ENCODE results near the gene RPL7L1. TPM values are rescaled to one million over a fixed set of nuclear protein-coding genes. Genes with fewer than 3 reads are reported as not detected.

RPL7L1 gene
- total RNA-seq, 1 donor from 2014 or later = 96.8 TPM

DNA sequence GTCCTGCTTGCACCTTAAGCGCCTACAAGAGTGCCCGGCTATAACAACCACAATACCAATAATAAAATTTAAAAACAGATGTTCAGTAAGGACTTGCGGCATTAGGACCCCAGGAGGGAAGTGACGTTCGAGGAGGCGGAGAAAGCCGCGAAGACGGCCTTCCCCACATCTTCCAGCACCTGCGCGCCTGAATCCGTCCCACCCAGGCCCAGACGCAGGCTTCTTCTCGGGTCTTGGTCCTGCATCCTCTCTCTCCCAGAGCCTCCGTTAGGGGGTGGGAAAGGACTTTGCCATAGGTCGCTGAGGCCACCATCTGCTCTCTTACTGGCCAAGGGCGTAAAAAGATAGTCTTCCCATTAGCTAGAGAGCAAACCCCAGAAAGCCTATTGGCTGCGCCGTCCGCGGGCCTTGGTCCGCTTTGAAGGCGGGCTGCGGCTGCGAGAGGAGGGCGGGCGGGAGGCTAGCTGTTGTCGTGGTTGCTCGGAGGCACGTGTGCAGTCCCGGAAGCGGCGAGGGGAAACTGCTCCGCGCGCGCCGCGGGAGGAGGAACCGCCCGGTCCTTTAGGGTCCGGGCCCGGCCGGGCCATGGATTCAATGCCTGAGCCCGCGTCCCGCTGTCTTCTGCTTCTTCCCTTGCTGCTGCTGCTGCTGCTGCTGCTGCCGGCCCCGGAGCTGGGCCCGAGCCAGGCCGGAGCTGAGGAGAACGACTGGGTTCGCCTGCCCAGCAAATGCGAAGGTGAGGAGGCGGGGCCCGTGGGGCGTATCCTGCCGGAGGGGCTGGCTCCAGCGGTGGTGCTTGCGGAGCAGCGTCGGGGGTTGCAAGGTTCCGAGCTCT is 49.8 kb downstream of the RPL7L1 start, which contains the start of gene CNPY3:
Gene CNPY3 (plus strand): TSS at position 495 of the 835 bp plus-strand sequence. CDS start 91 bp downstream, at position 586.
- intact Hi-C loops (cut with micrococcal nuclease) = loop anchor here (1.0 to 2.0 kb wide), 23 partner anchors 28 to 1142 kb away; partner anchors contain the start of genes ABCC10, CUL7, GTPBP2 and KLC4

DNA sequence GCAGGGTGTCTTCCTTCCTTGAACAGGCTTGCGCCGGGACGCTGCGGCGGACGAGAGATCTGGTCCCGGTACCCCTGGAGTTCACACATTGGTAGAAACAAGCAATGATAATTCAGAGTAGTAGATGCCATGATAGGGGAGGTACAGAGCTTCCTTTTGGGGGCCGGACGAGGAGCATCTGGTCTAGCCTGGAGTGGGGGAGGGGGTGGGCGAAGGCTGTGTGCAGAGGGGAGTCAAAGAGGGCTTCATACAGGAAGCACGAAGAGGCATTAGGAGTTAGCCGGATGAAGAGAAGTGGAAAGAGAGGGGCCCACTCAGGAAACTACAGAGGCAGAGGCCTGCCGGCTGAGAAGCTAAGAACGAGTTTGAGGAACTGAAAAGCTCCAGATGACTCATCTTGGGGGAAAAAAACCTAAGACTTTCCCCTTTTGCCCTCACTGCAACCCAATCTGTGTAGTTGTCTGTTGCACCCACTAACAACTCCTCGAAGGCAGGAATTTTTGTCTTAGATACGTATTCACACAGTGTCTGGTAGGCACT is 50.5 kb downstream of the RPL7L1 start:
- intact Hi-C loops (cut with micrococcal nuclease) = loop anchor here (1.0 to 5.0 kb wide), 25 partner anchors 29 to 1143 kb away; partner anchors contain the start of genes ABCC10, CUL7, GTPBP2 and KLC4

DNA sequence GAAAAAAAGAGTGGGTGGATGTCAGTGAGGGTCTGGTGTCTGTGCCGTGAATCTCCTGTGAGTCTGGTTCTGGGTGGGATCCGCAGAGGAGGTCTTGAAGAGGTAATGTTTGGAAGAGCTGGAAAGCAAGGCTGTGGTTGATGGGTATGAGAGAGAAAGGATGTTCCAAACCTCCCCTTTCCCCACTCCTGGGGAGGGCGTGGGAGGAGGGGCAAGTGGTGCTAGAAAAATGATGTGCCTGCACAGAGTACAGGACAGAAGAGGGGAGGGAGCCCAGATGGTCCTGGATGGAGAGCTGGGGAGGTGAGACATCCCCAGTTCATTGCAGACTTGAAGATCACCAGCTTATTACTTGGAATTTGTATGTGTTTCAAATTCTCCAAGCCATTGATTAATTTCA is 53.0 kb downstream of the RPL7L1 start:
- intact Hi-C loops (cut with micrococcal nuclease) = loop anchor here (5.0 kb wide), 1 partner anchor 290 kb away; no protein-coding TSS in a partner anchor

DNA sequence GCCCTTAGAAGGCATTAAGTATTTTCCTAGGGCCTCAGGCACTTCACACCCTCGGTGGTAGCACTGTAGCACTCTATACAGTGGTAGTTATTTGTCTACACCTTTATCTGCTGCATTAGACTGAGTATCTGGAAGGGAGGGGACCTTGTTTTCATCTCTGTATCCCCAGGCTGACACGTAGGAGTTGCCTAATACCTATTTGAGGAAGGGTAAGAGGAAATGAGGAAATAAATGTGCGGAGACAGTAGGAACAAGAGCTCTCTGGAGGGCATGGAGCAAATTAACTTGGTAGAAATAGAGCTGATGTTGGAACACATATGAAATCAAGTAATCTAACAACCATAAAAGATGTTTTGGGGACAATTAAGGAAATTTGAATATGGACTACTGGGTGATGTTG is 53.8 kb downstream of the RPL7L1 start:
- intact Hi-C loops (cut with micrococcal nuclease) = loop anchor here (5.0 kb wide), 1 partner anchor 289 kb away; no protein-coding TSS in a partner anchor

DNA sequence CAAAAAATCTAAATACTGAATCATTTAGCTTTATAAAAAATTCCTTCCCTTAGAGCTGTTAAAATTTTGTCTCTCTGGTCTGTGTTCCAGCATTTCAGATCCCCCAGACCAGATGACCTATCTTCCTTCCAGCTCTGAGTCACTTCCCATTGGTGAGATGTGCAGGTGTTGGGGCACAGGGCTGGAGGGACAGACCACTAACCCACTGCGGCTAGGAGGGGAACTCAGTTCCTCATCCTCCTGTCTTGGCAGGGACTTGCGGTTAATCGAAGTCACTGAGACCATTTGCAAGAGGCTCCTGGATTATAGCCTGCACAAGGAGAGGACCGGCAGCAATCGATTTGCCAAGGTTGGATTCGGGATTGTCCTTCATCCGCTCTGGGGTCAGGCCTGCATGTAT is 55.9 kb downstream of the RPL7L1 start:
- intact Hi-C loops (cut with micrococcal nuclease) = no loop called here

DNA sequence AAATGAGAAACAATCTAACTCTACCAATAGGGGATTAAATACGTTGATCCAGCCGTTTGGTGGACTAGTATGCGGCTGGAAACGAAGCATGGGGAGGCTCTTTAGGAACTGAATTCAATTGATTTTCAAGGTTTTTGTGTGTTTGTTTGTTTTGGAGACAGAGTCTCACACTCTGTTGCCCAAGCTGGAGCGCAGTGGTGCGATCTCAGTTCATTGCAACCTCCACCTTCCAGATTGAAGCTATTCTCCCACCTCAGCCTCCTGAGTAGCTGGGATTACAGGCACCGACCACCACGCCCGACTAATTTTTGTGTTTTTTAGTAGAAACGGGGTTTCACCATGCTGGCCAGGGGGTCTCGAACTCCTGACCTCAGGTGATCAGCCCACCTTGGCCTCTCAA is 57.0 kb downstream of the RPL7L1 start:
- intact Hi-C loops (cut with micrococcal nuclease) = no loop called here

DNA sequence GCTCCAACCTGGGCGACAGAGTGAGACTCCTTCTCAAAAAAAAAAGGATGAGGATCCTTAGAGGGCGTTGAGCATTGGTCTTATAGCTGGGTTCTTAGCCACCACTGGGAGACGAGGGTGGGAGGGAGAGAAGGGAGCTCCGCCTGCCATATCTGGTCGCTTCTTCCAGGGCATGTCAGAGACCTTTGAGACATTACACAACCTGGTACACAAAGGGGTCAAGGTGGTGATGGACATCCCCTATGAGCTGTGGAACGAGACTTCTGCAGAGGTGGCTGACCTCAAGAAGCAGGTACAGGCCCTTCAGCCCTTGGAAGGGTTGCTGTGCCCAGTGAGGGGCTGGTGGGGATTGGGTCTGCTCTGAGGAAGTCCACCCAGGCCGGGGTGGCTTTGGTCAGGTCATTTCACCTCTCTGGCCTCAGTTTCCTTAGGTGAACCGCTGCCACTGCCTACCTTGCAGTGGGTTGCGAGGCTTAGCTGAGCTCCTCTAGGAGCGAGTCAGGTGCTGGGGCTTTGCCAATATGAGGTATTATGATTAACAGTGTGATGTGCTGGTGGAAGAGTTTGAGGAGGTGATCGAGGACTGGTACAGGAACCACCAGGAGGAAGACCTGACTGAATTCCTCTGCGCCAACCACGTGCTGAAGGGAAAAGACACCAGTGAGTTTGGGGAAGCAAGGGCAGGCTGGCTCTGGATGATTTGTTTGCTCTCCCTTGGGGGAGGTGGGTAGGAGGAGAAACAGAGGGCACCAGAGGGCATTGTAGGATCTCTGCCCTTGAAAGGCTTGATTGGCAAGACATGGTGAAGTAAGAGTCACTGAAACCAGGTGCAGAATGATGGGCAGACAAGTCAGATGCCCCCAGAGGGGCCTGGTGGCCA is 58.4 kb downstream of the RPL7L1 start:
- intact Hi-C loops (cut with micrococcal nuclease) = no loop called here

DNA sequence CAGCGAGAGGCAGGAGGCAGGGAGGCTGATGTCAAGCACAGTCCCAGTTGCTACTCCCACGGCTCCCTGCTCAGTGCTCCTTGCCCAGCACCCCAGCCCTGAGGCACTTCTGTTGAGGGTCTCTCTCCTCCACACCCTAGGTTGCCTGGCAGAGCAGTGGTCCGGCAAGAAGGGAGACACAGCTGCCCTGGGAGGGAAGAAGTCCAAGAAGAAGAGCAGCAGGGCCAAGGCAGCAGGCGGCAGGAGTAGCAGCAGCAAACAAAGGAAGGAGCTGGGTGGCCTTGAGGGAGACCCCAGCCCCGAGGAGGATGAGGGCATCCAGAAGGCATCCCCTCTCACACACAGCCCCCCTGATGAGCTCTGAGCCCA is 59.0 kb downstream of the RPL7L1 start:
- intact Hi-C loops (cut with micrococcal nuclease) = no loop called here

DNA sequence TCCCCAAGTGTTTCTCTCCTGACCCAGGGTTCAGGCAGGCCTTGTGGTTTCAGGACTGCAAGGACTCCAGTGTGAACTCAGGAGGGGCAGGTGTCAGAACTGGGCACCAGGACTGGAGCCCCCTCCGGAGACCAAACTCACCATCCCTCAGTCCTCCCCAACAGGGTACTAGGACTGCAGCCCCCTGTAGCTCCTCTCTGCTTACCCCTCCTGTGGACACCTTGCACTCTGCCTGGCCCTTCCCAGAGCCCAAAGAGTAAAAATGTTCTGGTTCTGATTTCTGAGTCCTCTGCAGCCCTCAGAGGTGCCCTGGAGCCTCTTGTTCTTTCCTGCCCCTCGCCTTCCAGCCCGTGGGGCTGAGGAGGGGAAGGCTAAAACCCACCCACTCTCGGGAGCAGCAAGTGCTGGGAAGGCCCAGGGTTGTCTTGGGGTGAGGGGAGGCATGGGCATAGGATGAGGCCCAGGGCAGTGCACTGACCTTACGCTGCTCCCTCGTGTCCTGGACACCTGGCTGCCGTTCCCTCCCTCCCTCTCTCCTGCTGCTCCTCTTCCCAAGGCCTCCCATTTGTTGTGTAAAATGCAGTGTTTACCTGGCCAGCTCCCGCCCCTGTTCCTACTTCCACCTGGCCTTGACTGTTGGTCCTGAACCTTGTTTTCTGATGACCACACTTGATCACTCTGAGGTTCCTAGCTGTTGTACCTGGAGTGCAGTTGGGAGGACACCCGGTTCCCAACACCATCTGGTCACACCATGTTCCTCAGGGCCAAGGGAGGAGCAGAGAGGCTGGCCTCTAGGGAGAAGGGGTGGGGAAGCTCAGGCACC is 59.8 kb downstream of the RPL7L1 start:
- intact Hi-C loops (cut with micrococcal nuclease) = no loop called here

Other genes with a start within 250 kb of the RPL7L1 start
- gene PRPH2, start 157.0 kb upstream of the RPL7L1 start, total RNA-seq = not detected in 2 replicates
- 35.0 TPM in 2 replicates for gene TBCC, start 133.5 kb upstream of the RPL7L1 start, total RNA-seq
- 25.9 and 26.1 TPM in 2 replicates for gene BICRAL, start 97.6 kb upstream of the RPL7L1 start, total RNA-seq
- not detected in 2 replicates for gene PTCRA, start 36.4 kb downstream of the RPL7L1 start, total RNA-seq
- 44.9 and 48.2 TPM in 2 replicates for gene CNPY3, start 49.9 kb downstream of the RPL7L1 start, total RNA-seq
- 0.71 and 1.3 TPM in 2 replicates for gene GNMT, start 81.1 kb downstream of the RPL7L1 start, total RNA-seq
- 24.0 and 24.2 TPM in 2 replicates for gene PEX6, start 99.6 kb downstream of the RPL7L1 start, total RNA-seq
- gene PPP2R5D, start 105.0 kb downstream of the RPL7L1 start, total RNA-seq = 58.3 and 59.4 TPM in 2 replicates
- gene MEA1, start 134.3 kb downstream of the RPL7L1 start, total RNA-seq = 56.0 and 57.1 TPM in 2 replicates
- 62.5 and 67.0 TPM in 2 replicates for gene KLHDC3, start 134.6 kb downstream of the RPL7L1 start, total RNA-seq
- gene RRP36, start 142.0 kb downstream of the RPL7L1 start, total RNA-seq = 78.1 and 81.4 TPM in 2 replicates
- 12.0 and 13.0 TPM in 2 replicates for gene CUL7, start 174.2 kb downstream of the RPL7L1 start, total RNA-seq
- gene MRPL2, start 179.8 kb downstream of the RPL7L1 start, total RNA-seq = 52.2 and 54.6 TPM in 2 replicates
- gene KLC4, start 180.0 kb downstream of the RPL7L1 start, total RNA-seq = 16.1 and 17.6 TPM in 2 replicates
- 1.4 and 1.7 TPM in 2 replicates for gene PTK7, start 196.7 kb downstream of the RPL7L1 start, total RNA-seq

Data from T-helper 1 cell treated with Interleukin-12 subunit alpha and Interleukin-12 subunit beta and Interleukin-4 antibody, amounts not matched to agents 30 ng/mL and 1 ng/mL, for 36 hours (primary cell).